Measurements from ENCODE around the gene PPP2R3C.
A peak's percentile ranks its signal among the peaks of the same experiment; 100 is the strongest.
"Not testable (repeated sequence)": the region's sequence is repeated elsewhere in the genome, so short reads cannot be mapped to it uniquely, and the experiment has no call there.

Gene PPP2R3C

GRCh38 chr14:35050652-35051051, 71.1 kb downstream of the PPP2R3C start:
- DNase-seq, result no peak

- DNase-seq, result peak; percentile 99
Observed at GRCh38 chr14:35047976-35048513, 73.7 kb downstream of the PPP2R3C start.

GRCh38 chr14:35046751-35047536, 74.8 kb downstream of the PPP2R3C start:
- peak; percentile 87 for DNase-seq

GRCh38 chr14:35046048-35046750, 75.6 kb downstream of the PPP2R3C start, which contains the start of gene FAM177A1:
TSS of gene FAM177A1 (plus strand) at chr14:35046272. CDS start at chr14:35046464, 192 bp downstream.
- DNase-seq, result peak; percentile 100

DNA sequence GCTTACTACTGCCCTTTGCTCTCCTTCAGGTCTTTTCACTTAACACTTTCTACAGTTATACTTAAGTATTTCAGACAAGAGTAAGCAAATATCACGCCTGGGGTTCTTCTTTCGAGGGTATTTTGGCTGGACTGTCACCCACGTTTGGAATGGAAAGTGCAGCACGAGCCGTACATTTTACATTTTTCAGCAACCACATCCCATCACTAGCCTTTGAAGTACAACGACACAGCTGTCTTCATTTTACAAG, 76.1 kb downstream of the PPP2R3C start:
- peak; percentile 94 for DNase-seq

DNA sequence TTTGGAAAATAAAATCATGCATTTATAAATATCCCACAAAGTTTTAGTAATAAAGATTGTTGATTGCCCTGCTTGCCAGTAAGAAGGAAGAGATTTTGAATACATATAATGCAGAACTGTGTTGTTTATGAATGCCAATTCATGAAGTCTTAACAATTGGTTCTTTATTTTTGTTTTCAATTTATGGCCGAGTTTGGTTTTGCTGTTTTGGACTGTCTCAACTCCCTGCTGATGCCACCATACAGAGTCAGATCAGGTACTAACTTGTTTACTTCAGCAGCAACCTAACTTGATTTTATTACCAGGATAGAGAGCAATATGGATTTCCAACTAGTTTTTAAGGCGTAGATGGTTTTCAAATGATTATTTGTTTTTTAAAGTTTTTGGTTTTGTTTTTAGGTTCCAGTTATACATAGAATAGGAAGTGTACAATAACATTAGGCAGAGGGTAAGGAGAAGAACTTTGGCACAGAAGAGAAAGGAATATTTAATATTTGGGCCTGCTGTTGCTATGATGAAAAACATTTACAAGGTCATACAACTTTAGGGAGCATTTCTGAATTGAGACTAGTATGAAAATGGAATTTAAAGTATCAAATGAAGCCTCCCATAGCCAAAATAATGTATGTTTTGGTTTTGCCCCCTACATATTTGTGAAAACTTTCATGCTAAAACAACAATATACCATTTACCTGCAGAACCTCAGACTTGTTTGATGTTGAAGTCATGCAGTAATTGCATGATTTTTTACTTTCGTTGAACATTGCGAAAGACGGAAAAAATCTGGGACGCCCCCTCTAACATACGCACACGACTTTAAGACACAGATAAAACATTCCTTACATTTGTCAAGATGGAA, 76.6 kb downstream of the PPP2R3C start:
- no peak for DNase-seq

DNA sequence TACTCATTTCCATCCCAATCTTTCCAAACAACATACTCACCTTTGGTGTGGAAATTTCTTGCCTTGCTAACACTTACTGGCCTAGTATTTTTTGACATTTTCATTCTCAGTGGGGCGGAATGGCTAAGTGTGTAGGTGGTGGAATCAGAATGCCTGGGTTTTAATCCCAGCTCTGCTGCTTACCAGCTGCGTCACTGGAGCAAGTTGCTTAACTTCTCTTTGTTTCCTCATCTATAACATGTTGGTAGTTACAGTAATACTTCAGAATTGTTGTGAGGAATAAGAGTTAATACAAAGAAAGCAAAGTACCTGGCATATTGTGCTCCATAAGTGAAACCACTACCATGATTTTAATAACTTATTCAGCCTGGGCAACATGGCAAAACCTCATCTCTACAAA, 78.7 kb downstream of the PPP2R3C start:
- DNase-seq, result no peak

- DNase-seq, result no peak
Observed at GRCh38 chr14:35042632-35043031, 79.2 kb downstream of the PPP2R3C start.

- DNase-seq, result not testable (repeated sequence)
Observed at GRCh38 chr14:35038312-35038711, 83.5 kb downstream of the PPP2R3C start.

Measured in NCI-H2029 treated with DMSO at 0.1 percent for 48 hours (cell line).